Rectal smooth muscle tissue (tissue), 1 donor: ENCODE measurements around the gene SLC1A7.

Source experiments
- H3K27ac ChIP-seq: one replicate; pipeline ENCODE4 v1.7.0; 2013; ENCODE audit warnings: low read depth, low read length, inconsistent platforms
- H3K27me3 ChIP-seq: one replicate; pipeline ENCODE4 v1.7.0; 2013; ENCODE audit warnings: low read length; ENCODE audit not compliant: control insufficient read depth, insufficient read depth
- H3K36me3 ChIP-seq: one replicate; pipeline ENCODE4 v1.7.0; 2013; ENCODE audit warnings: low read length; ENCODE audit not compliant: control insufficient read depth, insufficient read depth
- H3K4me1 ChIP-seq: one replicate; pipeline ENCODE4 v1.7.0; 2013; ENCODE audit warnings: low read length; ENCODE audit not compliant: control insufficient read depth, insufficient read depth
- H3K4me3 ChIP-seq: one replicate; pipeline ENCODE4 v1.7.0; 2013; ENCODE audit warnings: low read length
- H3K9ac ChIP-seq: one replicate; pipeline ENCODE4 v1.7.0; 2013; ENCODE audit warnings: low read length

SLC1A7 gene

GRCh38 chr1:53116933-53117600 is 25.4 kb downstream of the SLC1A7 start:
- Histone ChIP-seq H3K36me3 (no peaks in the 10 kb centered on the region), H3K9ac (no peak overlapping the region), H3K4me3 (no peak overlapping the region), H3K4me1 (peaks cover 10% of the 10 kb centered on the region), H3K27me3 (no peaks in the 10 kb centered on the region), H3K27ac (no peak overlapping the region)

- no peaks in the 10 kb centered on the region for H3K36me3 ChIP-seq
- no peak overlapping the region for H3K4me3 ChIP-seq
- H3K27me3 ChIP-seq = no peaks in the 10 kb centered on the region
- peaks cover 5% of the 10 kb centered on the region for H3K4me1 ChIP-seq
- no peak overlapping the region for H3K27ac ChIP-seq
- H3K9ac ChIP-seq = no peak overlapping the region
These were observed 26.1 kb downstream of the SLC1A7 start for GRCh38 chr1:53116307-53116810.

- no peaks in the 10 kb centered on the region for H3K4me1 ChIP-seq
- H3K27me3 ChIP-seq = no peaks in the 10 kb centered on the region
- H3K4me3 ChIP-seq = no peak overlapping the region
- H3K36me3 ChIP-seq = no peaks in the 10 kb centered on the region
- H3K27ac ChIP-seq = no peak overlapping the region
- H3K9ac ChIP-seq = no peak overlapping the region
These were observed 26.8 kb downstream of the SLC1A7 start for GRCh38 chr1:53115403-53116306.

- H3K9ac ChIP-seq = no peak overlapping the region
- H3K36me3 ChIP-seq = no peaks in the 10 kb centered on the region
- peaks cover 3% of the 10 kb centered on the region for H3K4me1 ChIP-seq
- H3K27ac ChIP-seq = no peak overlapping the region
- no peaks in the 10 kb centered on the region for H3K27me3 ChIP-seq
- no peak overlapping the region for H3K4me3 ChIP-seq
These were observed 27.6 kb downstream of the SLC1A7 start for GRCh38 chr1:53114581-53115400.

GRCh38 chr1:53114090-53114489 is 28.3 kb downstream of the SLC1A7 start:
- Histone ChIP-seq H3K4me3 (no peak overlapping the region), H3K27ac (no peak overlapping the region), H3K27me3 (no peaks in the 10 kb centered on the region), H3K36me3 (no peaks in the 10 kb centered on the region), H3K9ac (no peak overlapping the region), H3K4me1 (peaks cover 8% of the 10 kb centered on the region)

- Histone ChIP-seq H3K27me3 (no peaks in the 10 kb centered on the region), H3K4me1 (peaks cover 15% of the 10 kb centered on the region), H3K27ac (no peak overlapping the region)
These were observed 29.6 kb downstream of the SLC1A7 start for GRCh38 chr1:53112861-53113260.

GRCh38 chr1:53112271-53112774 is 30.1 kb downstream of the SLC1A7 start:
- Histone ChIP-seq H3K4me3 (no peak overlapping the region), H3K4me1 (peaks cover 15% of the 10 kb centered on the region), H3K36me3 (no peaks in the 10 kb centered on the region), H3K9ac (no peak overlapping the region), H3K27me3 (no peaks in the 10 kb centered on the region), H3K27ac (no peak overlapping the region)

More at GRCh38 chr1:53112861-53113260, 29.6 kb downstream of the SLC1A7 start:
- H3K4me3 ChIP-seq = no peak overlapping the region
- no peaks in the 10 kb centered on the region for H3K36me3 ChIP-seq
- no peak overlapping the region for H3K9ac ChIP-seq

GRCh38 chr1:53111693-53112092 is 30.7 kb downstream of the SLC1A7 start:
- H3K4me3 ChIP-seq = no peak overlapping the region
- no peak overlapping the region for H3K9ac ChIP-seq
- no peak overlapping the region for H3K27ac ChIP-seq
- H3K4me1 ChIP-seq = peaks cover 15% of the 10 kb centered on the region
- H3K36me3 ChIP-seq = no peaks in the 10 kb centered on the region
- H3K27me3 ChIP-seq = no peaks in the 10 kb centered on the region

GRCh38 chr1:53111073-53111556 is 31.3 kb downstream of the SLC1A7 start:
- Histone ChIP-seq H3K9ac (no peak overlapping the region), H3K36me3 (no peaks in the 10 kb centered on the region), H3K4me1 (peaks cover 15% of the 10 kb centered on the region), H3K27ac (no peak overlapping the region), H3K4me3 (no peak overlapping the region), H3K27me3 (no peaks in the 10 kb centered on the region)

- H3K4me1 ChIP-seq = peaks cover 15% of the 10 kb centered on the region
- H3K36me3 ChIP-seq = no peaks in the 10 kb centered on the region
- H3K27me3 ChIP-seq = no peaks in the 10 kb centered on the region
- no peak overlapping the region for H3K4me3 ChIP-seq
- no peak overlapping the region for H3K9ac ChIP-seq
- no peak overlapping the region for H3K27ac ChIP-seq
These were observed 31.9 kb downstream of the SLC1A7 start for GRCh38 chr1:53110370-53111072.

GRCh38 chr1:53108646-53109580 is 33.5 kb downstream of the SLC1A7 start:
- H3K4me1 ChIP-seq = peaks cover 15% of the 10 kb centered on the region
- H3K27me3 ChIP-seq = no peaks in the 10 kb centered on the region
- H3K9ac ChIP-seq = no peak overlapping the region
- H3K4me3 ChIP-seq = no peak overlapping the region
- H3K36me3 ChIP-seq = no peaks in the 10 kb centered on the region
- H3K27ac ChIP-seq = no peak overlapping the region
